HG02763 (cell line): Measurements from ENCODE around the gene RASSF4.

Experiments used
- ATAC-seq: cut with Tn5 transposase; IDR thresholded peaks from one replicate; pipeline ENCODE4 v1.9.1; 2021; ENCODE audit warnings: mild to moderate bottlenecking, moderate library complexity; ENCODE audit not compliant: unreplicated experiment

The RASSF4 gene

DNA sequence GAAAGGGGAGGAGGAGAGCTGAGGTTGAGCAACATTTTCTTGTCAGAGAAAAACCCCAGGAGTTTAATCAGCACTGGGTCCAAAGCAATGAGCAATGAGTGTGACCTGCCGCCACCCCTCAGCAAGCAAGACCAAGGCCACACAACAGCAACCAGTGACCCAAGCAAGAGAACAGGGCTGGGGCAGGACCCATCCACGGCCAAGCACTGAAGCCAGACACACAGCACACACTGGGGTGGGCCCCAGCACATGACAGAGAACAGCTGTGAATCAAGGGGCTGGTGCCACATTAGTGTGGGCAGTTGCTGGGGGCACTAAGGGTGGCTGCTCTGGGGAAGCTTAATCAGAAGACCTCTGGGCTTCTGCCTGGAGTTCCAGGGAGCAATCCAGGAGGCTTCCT, 32.2 kb upstream of the RASSF4 start:
- ATAC-seq, result no peak

DNA sequence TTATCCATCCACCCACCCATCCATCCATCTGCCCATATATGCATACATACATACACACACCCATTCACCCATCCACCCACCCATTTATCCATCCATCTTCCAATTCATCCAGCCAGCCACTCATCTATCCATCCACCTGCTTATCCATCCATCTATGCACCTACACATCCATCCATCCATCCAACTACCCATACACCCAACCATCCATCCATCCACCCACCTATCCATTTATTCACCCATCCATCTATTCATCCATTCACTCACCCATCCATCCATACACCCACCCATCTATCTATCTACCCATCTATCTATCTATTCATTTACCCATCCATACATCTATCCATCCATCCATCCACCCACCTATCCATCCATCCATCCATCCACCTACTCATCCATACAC, 31.1 kb upstream of the RASSF4 start:
- ATAC-seq, result no peak

DNA sequence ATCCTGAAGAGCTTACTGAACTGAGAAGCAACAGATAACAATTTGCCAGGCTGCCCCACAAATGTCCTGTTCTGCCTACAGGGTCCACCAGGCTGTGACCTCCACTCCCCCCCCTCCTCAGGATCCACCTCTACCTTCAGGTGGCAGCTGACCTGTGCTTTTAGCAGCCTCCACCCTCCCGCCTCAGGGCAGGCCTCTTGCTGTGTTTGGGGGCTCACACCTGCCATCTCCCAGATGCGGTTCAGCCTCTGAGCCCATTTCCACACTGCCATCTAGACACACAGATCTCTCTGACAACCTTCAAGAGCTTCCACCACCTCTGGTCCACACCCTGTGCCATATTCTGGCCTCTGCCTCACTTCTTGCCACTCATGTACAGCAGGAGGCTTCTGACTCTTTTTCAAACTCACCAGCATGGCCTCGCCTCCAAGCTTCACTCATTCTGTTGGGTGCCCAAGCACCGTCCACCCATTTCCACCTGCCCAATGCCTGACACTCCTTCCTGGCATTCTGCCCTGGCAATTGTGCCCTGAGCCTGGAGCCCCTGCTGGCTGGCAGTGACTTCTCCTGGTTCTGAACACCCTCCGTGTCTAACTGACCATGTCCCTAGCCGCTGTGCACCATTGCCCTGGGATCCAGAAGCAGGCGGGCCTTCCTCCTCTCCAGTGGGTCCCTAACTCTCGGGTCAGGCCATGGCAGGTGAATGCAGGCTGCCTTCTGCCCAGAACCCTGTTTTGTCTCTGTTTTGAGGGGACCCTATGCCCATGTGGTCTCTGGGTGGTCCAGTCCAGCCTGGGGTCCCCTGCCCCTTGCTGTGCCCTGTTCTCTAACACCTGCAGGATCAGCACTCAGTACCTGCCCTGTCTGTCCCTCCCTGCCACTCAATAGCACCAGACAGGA, 30.0 kb upstream of the RASSF4 start:
- ATAC-seq, result no peak

DNA sequence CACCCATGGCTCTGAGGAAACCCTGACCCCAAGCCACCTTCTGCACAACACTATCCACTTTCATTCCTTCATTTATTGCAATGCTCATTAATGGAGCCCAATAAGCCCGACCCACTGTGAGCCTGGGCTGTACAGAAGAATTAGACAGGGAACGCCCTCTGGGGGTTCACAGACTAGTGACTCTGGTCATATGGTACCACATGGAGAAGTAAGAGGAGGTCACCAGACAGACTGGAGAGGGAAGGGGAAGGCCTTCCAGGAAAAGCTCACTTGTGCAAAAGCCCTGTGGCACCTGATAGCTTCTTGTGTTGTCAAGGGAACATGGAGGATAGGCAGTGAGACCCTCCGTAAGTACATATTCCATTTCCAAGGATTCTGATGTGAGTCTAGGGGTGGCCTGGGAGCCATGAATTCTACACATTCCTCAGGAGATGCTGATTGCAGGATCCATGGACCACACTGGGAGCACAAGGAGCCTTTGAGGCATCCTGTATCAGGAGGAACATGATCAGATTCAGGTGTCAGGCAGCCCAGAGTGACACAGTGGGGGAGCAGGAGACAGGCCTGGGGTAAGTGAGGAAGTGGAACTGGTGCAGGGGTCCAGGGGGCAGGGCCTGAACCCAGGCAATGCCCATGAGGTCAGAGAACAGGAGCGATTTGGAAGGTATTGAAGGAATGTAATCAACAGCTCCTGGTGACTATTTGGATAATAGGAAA, 28.5 kb upstream of the RASSF4 start:
- ATAC-seq, result no peak

DNA sequence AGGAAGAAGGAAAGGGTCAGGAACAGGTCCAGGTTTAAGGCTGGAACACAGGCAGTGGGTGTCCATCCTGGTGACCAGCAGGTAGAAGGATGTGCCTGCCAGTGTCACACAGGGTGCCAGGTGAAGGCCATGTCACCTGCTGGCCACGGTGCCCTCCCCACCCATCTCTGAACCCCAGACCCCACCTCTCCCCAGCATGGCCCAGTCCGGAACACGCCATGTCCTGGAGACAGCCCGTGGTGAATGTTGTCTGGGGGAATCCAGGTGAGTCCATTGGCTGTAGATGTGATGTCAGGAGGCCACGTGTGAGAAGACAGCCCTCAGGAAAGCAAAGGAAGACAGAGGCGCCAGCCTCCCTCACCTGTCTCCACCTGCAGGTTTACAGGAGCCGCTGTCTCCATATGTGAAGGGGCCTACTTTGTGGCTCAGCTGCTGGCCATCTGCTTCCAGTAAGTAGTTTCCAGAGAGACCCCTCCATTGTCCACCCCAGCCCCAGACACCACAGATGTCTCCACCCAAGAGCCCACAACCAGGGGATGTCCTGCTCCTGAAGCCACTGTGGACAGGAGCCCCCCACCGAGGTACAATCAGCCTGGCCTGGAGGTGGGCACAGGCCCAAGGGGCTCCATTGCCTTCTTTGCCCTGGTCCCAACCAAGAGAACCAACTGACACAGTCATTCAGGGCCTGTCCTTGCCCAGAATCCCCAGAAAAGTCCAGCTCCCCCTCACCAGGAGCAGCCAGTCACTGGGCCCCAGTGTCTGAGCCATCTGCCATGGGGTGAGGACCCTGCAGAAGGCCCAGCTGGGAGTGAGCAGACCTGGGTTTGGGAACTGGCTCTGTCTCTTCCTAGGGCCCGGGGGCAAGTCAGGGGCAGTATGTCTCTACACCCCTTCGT, 27.7 kb upstream of the RASSF4 start:
- no peak for ATAC-seq

DNA sequence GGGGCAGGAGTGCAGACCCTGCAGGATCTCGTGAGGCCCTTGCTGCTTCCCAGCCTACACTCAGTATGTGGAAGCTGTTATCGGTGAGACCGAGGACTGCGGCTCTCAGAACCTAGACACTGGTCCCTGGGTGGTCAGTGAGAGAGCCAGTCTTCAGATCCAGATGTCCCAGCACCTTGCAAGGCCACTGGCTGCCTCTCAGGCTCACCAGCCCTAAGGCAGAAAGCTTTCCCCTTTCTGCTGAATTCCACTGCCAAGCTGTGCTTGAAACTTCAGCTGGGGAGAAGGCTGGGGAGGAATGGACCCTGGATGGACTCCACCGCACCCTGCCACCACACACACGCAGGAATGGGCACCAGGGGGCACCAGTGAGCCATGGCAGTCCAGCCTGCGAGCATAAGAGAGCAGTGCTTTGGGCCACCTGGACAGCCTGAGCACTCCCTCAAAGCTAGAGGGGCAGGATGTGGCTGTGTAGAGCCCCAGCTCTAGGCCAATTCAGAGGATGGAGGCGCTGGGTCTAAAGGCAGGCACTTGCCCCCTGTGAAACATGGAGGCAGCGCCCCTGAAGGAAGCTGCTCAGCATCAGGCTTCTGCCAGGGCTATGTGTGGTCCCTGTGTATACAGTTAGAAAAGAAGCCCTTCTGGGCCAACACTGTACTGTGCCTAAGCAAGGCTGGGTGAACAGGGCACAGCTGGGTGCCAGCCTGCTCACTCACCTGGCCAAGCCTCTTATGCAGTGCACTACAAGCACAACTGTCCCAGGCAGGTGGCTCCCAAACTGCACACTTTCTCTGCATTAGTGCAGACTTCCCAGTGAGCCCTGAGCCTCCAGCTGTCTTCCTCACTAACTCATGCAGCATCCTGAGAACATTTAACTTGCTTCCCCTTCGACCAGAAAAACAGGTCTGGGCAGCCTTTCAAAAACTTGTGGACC, 26.8 kb upstream of the RASSF4 start:
- peak; percentile 98 for ATAC-seq

DNA sequence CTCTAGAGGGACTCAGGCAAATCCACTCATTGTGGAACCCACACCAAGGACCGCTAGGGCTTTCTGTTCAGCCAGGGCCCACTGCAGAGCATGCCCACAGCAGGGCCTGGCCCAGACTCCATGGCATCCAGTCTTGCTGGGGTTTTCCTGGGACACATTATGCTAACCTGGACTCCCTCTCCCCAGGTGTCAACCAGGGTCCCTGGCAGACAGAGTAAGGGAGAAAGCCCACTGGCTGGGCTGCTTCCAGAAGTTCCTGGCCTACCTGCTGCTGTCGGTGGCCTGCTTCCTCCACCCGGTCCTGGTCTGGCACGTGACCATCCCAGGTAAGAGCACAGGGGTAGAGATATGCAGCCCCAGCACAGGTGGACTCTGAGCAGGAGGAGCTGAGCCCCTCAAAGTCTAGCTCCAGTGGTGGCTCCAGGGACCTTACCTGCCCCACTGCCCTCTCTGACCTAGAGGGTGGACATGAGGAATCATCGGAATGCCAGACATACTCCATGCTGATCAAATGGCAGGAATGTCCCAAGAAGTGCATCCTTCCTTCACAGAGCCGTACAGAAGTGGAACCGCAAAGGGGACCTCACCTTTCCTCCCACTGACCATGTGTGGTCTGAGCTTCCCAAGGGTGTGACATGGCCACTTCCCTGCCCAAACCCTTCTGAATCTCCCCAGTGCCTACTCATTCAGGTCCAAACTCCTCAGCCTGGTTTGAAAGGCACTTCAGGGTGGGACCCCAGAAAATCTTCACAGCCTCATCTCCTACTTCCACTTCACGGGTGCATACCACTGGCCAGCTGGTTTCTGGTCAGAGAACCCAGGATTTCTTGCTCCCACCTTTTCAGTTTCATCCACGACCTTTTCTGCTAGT, 25.9 kb upstream of the RASSF4 start:
- ATAC-seq, result no peak

DNA sequence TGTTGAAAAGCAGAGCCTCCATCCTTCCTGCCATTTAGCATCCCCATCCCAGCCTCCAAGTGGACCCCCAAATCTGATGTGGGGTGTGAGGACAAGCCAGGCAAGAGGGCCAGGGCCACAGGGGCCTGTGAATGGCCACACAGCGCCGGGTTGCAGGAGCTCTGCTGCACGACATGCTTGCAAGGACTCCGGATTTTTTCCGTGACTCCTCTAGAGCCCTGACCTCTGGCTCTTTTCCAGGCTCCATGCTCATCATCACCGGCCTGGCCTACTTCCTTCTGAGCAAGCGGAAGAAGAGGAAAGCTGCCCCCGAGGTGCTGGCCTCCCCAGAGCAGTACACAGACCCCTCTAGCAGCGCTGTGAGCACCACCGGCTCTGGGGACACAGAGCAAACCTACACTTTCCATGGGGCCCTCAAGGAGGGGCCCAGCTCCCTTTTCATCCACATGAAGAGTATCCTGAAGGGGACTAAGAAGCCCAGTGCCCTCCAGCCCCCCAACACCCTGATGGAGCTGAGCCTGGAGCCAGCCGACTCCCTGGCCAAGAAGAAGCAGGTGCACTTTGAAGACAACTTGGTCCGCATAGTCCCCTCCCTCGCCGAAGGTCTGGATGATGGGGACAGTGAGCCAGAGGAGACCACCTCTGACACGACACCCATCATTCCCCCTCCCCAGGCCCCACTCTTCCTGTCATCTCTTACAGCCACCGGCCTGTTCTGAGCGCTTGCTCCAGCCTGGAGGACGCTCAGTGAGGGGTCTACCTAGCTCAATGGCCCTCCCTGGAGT, 25.0 kb upstream of the RASSF4 start:
- ATAC-seq, result no peak

DNA sequence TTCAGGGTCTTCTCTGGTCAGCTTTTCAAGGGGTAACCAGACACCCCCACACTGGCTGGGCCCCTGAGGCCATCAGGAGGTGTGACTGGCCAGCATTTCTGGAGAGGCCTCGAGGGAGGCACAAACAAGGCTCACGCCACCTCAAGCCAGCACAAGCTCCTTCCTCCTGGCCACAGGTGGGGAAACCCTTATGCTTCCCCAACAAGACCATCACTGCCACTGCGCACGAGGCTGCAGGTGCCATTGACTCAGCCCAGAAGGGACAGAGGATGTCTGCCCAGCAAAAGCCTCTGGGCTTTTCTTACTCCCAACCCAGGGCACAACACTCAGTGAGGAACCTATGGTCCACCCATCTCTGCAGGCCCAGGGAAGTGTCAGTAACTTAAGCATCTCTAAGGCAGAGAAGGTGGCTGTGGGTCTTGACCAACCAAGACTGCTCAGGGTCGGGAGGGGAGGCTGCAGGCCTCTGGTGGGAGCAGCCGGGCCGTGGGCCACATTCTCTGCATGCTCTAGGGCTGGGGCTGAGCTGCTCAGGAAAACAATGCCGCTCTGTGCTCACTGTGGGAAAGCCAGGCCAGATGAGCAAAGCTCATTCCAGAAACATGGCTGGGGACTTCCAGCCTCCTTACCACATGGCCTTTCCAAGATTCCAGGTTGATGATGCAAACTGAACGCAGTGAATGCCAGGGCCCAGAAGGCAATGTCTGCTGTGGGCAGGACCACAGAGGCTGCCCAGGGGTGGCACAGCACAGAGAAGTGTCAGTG, 24.2 kb upstream of the RASSF4 start:
- no peak for ATAC-seq

DNA sequence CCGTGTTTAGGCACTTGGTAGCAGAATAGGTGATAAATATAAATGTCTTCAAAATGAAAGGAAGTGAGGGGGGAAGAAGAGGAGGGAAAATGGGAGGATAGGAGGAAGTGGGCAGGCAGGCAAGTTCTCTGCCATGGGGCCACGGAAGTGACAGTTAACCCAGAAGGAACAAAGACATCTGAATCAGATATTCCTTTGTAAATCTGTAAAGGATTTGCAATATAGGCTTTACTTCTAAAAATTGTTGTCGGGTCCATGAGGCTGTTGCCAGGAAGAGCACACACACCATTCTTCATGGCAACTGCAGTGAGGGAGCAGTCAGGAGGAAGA, 23.7 kb upstream of the RASSF4 start:
- ATAC-seq, result no peak

DNA sequence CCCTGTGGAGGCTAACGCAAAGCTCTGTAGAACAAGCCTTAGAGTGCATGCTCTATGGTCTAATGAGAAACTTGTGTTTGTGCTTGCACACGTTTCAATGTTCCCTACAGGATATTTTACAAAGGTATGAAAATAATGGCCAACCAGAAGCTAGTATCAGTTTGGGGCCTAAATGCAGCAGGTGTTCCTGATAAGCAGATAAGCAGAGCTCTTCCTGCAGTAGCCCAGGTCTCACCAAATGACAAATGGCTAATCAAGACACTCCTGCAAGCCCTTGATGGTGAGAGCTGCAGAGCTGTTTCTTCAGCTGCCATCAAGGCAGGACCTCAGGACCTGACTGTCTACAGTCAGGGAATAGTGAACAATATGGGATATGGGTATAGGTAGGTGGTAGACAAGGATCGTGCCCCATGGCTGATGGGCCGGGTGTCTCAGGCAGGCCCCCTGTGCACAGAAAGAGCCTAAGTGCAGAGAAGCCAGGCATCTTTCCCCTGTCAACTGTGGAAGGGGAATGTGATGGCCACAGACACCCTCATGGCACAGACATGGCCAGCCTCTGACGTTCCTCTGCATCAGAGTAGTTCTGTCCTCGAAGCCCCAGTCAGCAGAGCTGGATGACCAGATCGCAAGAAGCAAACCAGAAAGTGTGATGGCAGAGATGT, 23.2 kb upstream of the RASSF4 start:
- no peak for ATAC-seq

DNA sequence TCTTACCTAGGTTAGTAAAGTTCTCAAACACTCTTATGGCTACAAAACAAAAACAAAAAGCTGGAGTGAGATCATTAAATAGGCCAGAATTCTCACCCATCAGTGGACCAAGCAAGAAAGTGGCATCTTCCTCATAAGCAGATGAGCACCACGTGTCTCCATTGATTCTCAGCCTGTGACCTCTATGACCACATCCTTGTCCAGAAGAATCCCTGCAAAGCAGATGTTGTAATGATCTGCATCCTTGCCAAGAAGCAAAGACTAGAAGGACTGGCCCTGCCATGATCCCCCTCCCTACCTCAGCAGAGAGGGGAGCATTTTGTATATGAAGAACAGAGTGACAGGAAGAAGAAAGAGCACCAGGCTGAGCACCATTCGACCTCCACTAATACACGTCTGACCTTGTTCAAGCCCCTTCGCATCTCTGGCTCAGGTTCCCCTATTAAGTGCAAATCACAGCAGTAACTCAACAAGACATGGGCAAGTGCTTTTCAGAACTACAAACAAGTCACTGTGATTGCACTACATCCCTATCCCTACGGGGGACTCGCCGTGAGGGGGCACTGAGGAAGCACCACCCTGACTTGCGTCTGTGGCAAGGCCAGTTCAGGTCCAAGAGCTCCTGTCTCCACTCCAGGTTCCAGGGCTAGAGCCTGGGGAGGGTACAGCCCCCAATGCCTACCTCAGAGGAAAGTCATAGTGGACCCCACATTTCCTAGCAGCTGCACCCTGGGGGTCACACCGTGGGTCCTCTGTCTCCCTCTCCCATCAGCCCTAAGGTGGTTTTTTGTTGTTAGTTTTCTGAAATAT, 22.2 kb upstream of the RASSF4 start:
- no peak for ATAC-seq

DNA sequence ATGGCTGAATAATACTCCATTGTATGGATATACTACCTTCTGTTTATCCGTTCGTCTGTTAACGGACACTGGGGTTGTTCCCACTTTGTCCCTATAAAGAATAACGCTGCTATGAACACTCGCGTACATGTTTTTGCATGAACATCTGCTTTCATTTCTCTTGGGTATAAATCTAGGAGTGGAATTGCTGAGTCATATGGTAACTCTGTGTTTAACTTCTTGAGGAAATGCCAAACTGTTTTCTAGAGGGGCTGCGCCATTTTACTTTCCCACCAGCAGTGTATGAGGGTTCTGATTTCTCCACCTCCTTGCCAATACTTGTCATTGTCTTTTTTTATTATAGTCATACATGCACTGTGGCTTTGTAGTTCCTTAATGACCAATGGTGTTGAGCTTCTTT, 20.6 kb upstream of the RASSF4 start:
- ATAC-seq, result no peak

DNA sequence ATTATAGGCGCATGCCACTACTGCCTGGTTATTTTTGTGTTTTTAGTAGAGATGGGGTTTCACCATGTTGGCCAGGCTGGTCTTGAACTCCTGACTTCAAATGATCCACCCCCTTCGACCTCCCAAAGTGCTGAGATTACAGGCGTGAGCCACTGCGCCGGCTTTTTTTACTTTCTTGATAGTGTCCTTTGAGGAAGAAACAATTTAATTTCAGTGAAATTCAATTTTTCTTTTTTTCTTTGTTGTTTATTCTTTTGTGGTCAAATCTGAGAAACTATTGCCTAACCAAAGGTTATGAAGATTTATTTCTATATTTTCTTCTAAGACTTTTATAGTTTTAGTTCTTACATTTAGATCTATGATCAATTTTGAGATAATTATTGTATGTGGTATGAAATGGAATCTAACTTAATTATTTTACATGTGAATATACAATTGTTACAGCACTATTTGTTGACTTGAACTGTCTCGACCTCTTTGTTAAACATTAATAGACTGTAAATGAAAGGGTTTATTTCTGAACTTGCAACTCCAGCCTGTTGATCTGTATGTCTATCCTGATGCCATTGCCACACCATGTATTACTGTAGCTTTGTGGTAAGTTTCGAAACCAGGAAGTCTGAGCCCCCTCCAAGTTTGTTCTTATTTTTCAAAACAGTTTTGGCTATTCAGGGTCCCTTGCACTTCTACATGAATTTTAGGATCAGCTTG, 19.8 kb upstream of the RASSF4 start:
- no peak for ATAC-seq

DNA sequence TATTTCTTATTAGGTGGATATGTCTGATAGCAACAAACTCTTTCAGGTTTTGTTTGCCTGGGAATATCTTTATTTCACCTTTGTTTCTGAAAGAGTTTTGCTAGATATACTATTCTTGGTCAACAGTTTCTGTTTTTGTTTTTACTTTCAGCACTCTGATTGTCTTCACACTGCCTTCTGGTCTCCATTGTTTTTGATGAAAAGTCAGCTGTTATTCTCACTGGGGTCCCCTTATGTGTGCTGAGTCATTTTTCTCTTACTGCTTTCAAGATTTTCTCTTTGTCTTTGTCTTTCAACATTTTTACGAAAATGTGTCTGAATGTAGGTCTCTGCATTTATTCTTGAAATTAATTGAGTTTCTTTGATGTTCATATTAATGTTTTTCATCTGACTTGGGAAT, 15.2 kb upstream of the RASSF4 start:
- ATAC-seq, result no peak

DNA sequence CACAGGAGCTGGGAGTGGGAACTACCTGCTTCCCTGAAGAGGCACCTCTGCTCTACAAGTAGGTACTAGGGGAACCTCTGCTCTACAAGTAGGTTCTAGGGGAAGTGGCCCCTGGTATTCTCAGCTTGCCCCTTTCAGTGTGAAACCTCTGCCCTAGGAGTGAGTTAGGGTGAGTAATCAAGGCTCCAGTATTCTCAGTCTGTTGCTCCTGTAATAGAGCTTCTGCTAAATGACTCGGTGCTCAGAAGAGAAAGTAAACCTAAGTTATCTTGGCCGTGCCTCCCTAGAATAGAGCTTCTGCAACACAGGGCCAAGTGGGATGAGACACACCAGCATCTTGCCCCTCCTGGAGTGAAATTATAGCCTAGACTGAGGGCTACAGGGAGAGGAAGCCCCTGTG, 13.4 kb upstream of the RASSF4 start:
- peak; percentile 55 for ATAC-seq
